SU-DHL-6 (cell line): ENCODE results near the gene FAM43B.
A peak's percentile ranks its signal among the peaks of the same experiment; 100 is the strongest.
"Not testable (repeated sequence)": the region's sequence is repeated elsewhere in the genome, so short reads cannot be mapped to it uniquely, and the experiment has no call there.

Source experiments
- H2AFZ ChIP-seq: fragments of 200-600 bp; sonication (generic); 2 replicates; pipeline ENCODE4 v1.6.1; 2014; ENCODE audit warnings: low read depth, mild to moderate bottlenecking, moderate library complexity, mixed read lengths, antibody characterized with exemption, low read length; ENCODE audit not compliant: severe bottlenecking
- H3F3A ChIP-seq: fragments of 200-600 bp; shearing (Covaris generic); 2 replicates; pipeline ENCODE4 v1.6.0; 2016; ENCODE audit warnings: antibody characterized with exemption, mild to moderate bottlenecking; ENCODE audit not compliant: insufficient read depth
- H3K27ac ChIP-seq: fragments of 200-600 bp; sonication (generic); 2 replicates; pipeline ENCODE4 v1.5.1; 2016; ENCODE audit warnings: low read depth, mild to moderate bottlenecking, low read length, moderate library complexity, mixed read lengths
- H3K27me3 ChIP-seq: fragments of 200-600 bp; sonication (generic), shearing (Covaris generic); 2 replicates; pipeline ENCODE4 v1.6.0; 2014; ENCODE audit warnings: mild to moderate bottlenecking, low read length
- H3K36me3 ChIP-seq: fragments of 200-600 bp; sonication (generic); 2 replicates; pipeline ENCODE4 v1.6.1; 2014; ENCODE audit warnings: mild to moderate bottlenecking, low read length, mixed read lengths
- H3K4me2 ChIP-seq: fragments of 300-600, 200-600 bp; shearing (Covaris generic), sonication (generic); 2 replicates; pipeline ENCODE4 v1.6.0; 2014; ENCODE audit warnings: low read length, low read depth, mild to moderate bottlenecking; ENCODE audit not compliant: poor library complexity, severe bottlenecking
- H3K4me3 ChIP-seq: fragments of 200-600 bp; sonication (generic); 2 replicates; pipeline ENCODE4 v1.5.1; 2014; ENCODE audit warnings: antibody characterized with exemption, low read length, mild to moderate bottlenecking, mixed read lengths; ENCODE audit not compliant: insufficient read depth, poor library complexity, severe bottlenecking
- H3K79me2 ChIP-seq: fragments of 200-600 bp; sonication (generic); 2 replicates; pipeline ENCODE4 v1.6.1; 2014; ENCODE audit warnings: mild to moderate bottlenecking, low read length, moderate library complexity; ENCODE audit not compliant: insufficient read depth
- H3K9ac ChIP-seq: fragments of 200-600 bp; sonication (generic); 2 replicates; pipeline ENCODE4 v1.7.0; 2014; ENCODE audit warnings: mild to moderate bottlenecking, low read length
- H3K9me2 ChIP-seq: fragments of 200-600 bp; sonication (generic); replicated peaks from 2 replicates; pipeline ENCODE4 v1.6.1; 2014; ENCODE audit warnings: low read length; ENCODE audit not compliant: insufficient read depth
- H3K9me3 ChIP-seq: fragments of 200-600 bp; sonication (generic); 2 replicates; pipeline ENCODE4 v1.6.1; 2014; ENCODE audit warnings: low read length, mixed read lengths; ENCODE audit not compliant: insufficient read depth
- H4K20me1 ChIP-seq: fragments of 200-600 bp; sonication (generic); 2 replicates; pipeline ENCODE4 v1.6.1; 2014; ENCODE audit warnings: low read depth, mild to moderate bottlenecking, antibody characterized with exemption, low read length, moderate library complexity, mixed read lengths
- CTCF ChIP-seq: fragments of 200-600 bp; sonication (generic); IDR thresholded peaks from one replicate; pipeline ENCODE4 v1.5.1; 2017; ENCODE audit warnings: antibody characterized with exemption, mild to moderate bottlenecking, low read length, moderate library complexity; ENCODE audit not compliant: insufficient read depth, poor library complexity, severe bottlenecking
- EZH2phosphoT487 ChIP-seq: fragments of 200-600 bp; sonication (generic), shearing (Covaris generic); conservative IDR thresholded peaks from 2 replicates; pipeline ENCODE4 v1.6.1; 2018; ENCODE audit warnings: mild to moderate bottlenecking, antibody characterized with exemption, low read length, moderate library complexity, mixed read lengths

FAM43B gene

GRCh38 chr1:20507564-20508410, 44.6 kb upstream of the FAM43B start, which contains the start of gene MUL1:
MUL1 (minus strand) TSS chr1:20508151; CDS start chr1:20508024, 127 bp downstream.
- Histone ChIP-seq H3K4me3 (peak within 1 kb of the TSS; percentile 86), H3K9me3 (no peaks in the 10 kb centered on the region), H4K20me1 (no peaks in the 10 kb centered on the region), H3K36me3 (no peaks in the 10 kb centered on the region), H3K4me2 (peak within 1 kb of the TSS; percentile 98), H3K27me3 (no peaks in the 10 kb centered on the region), H2AFZ (peak within 1 kb of the TSS; percentile 98), H3F3A (no peaks in the 10 kb centered on the region), H3K9ac (peak within 1 kb of the TSS; percentile 73), H3K27ac (no peak within 1 kb of the TSS), H3K79me2 (peaks cover 37% of the 10 kb centered on the region), H3K9me2 (no peaks in the 10 kb centered on the region)
- TF ChIP-seq CTCF = no peak
- TF ChIP-seq EZH2phosphoT487 = no peak

- Histone ChIP-seq H3K27ac (no peak overlapping the region), H3K4me2 (peak overlapping the region; percentile 98), H3K9me3 (no peaks in the 10 kb centered on the region), H3K9me2 (no peaks in the 10 kb centered on the region), H3F3A (no peaks in the 10 kb centered on the region), H3K9ac (peak overlapping the region; percentile 73), H3K4me3 (peak overlapping the region; percentile 86), H3K79me2 (peaks cover 37% of the 10 kb centered on the region), H3K36me3 (no peaks in the 10 kb centered on the region), H4K20me1 (no peaks in the 10 kb centered on the region), H3K27me3 (no peaks in the 10 kb centered on the region), H2AFZ (peak overlapping the region; percentile 98)
- no peak for TF ChIP-seq EZH2phosphoT487
- no peak for TF ChIP-seq CTCF
Measured at GRCh38 chr1:20508411-20508771, 44.0 kb upstream of the FAM43B start.

GRCh38 chr1:20511518-20512428, 40.6 kb upstream of the FAM43B start:
- Histone ChIP-seq H3K4me2 (no peak overlapping the region), H3F3A (no peaks in the 10 kb centered on the region), H2AFZ (no peak overlapping the region), H3K27me3 (no peaks in the 10 kb centered on the region), H3K9me3 (no peaks in the 10 kb centered on the region), H3K36me3 (no peaks in the 10 kb centered on the region), H3K9me2 (no peaks in the 10 kb centered on the region), H3K9ac (no peak overlapping the region), H4K20me1 (no peaks in the 10 kb centered on the region), H3K4me3 (no peak overlapping the region), H3K79me2 (peaks cover 11% of the 10 kb centered on the region), H3K27ac (no peak overlapping the region)
- TF ChIP-seq EZH2phosphoT487 = no peak

DNA sequence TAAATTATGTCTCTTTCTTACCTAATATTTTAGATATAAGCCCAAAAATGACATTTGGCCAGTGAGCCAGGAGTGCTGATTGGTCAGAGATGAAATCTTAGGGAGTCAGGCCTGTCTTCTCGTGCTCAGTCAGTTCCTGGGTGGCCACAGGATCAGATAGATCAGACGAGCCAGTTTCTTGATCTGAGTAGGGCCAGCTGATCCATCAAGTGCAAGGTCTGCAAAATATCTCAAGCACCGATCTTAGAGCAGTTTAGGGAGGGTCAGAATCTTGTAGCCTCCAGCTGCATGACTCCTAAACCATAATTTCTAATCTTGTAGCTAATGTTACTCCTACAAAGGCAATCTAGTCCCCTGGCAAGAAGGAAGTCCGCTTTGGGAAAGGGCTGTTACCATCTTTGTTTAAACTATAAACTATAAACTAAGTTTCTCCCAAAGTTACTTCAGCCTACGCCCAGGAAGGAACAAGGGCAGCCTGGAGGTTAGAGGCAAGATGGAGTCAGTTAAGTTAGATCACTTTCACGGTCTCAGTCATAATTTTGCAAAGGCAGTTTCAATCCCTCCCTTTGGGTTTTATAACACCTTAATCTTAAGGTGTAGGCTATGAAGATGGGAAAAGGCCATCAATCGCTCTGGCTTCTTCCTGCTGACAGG, 32.6 kb upstream of the FAM43B start:
- not testable (repeated sequence) for H3K4me2 ChIP-seq, H3F3A ChIP-seq, H3K79me2 ChIP-seq, H3K9ac ChIP-seq, H3K9me2 ChIP-seq, H3K27ac ChIP-seq, H3K4me3 ChIP-seq, H4K20me1 ChIP-seq, H3K9me3 ChIP-seq, H2AFZ ChIP-seq, H3K27me3 ChIP-seq, H3K36me3 ChIP-seq
